ENCODE measurements around the gene COL11A2.
A peak's percentile ranks its signal among the peaks of the same experiment; 100 is the strongest.
"Not testable (repeated sequence)": the region's sequence is repeated elsewhere in the genome, so short reads cannot be mapped to it uniquely, and the experiment has no call there.

Gene COL11A2

DNA sequence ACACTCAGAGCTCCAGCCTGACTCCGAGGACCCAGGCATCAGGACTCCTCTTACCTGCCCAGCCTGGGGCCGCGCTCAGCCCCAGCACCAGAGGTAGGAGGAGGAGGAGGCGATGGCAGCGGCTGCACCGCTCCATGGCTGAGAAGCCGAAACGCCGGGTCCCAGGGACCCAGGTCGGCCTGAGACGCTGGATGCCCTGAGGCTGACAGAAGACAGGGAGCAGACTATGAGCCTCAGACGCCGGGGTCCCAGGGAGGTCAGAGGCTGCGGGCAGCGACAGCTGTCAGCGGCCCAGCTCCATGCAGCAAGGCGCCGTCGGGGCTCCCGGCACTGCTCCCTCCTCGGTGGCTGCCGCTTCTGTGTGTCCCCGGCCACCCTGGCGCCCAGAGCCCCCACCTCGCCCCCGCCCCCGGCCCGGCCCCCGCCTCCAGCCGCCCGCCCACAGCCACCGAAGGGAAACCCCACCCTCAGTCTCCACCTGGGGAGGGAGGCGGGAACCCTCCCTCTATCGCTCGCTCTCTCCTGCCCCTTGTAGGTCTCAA, at the start of gene COL11A2:
Gene COL11A2, minus strand, starts transcription at position 363 of the 542 bp plus-strand sequence. Its CDS starts 227 bp downstream, at position 136.
- DNase-seq: no peak

DNA sequence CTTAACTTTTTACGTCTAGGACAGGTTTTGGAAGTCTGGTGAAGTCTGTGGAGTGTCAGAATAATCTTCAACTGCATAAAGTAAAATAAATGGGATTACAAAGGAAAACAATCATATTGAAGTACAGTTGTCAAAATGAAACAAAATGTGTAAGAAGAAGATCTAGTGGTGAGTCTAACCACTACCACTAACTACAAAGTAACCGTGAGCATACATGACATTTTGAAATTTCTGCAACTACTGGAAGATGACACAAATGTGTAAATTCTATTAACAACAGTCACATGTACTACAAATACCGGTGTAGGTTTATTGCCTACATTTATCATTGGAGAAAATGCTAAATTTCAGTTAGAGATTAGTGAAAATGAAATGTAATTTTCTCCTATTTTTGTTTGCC, 49.7 kb upstream of the COL11A2 start:
- DNase-seq: no peak

GRCh38 chr6:33237741-33238140, 45.5 kb upstream of the COL11A2 start:
- DNase-seq: no peak

DNA sequence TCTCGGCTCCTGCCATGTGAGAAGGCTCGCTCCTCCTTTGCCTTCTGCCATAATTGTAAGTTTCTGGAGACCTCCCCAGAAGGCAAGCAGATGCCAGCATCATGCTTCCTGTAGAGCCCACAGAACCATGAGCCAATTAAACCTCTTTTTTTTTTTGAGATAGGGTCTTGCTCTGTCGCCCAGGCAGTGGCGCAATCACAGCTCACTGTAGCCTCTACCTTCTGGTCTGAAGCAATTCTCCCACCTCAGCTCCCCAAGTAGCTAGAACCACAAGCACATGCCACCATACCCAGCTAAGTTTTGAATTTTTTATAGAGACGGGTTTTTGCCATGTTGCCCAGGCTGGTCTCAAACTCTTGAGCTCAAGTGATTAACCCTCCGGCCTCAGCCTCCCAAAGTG, 44.6 kb upstream of the COL11A2 start:
- no peak for DNase-seq

- no peak for DNase-seq
Observed at GRCh38 chr6:33236328-33236727, 44.1 kb upstream of the COL11A2 start.

DNA sequence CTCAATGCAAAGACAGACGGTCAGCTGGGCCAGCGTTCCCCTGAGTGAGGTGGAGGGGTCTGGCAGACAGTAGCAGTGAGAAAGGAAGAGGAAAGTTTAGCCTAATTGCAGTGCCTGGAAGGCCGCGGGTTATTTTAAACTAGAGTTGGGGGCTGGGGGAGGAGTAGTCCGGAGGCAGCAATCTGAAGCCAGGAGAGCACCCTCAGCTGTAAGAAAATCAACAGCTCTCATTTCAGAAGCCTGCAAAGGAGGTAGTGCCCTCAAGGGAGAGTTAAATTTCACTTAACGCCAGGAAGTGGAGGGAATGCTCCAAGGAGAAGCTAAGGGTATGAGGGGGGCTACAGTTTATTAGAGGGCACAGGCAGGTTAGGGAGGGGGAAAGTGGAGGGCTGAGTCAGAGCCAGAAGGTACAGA, 43.0 kb upstream of the COL11A2 start:
- DNase-seq: peak; percentile 55

- DNase-seq: not testable (repeated sequence)
Observed at GRCh38 chr6:33226503-33227120, 34.3 kb upstream of the COL11A2 start.

DNA sequence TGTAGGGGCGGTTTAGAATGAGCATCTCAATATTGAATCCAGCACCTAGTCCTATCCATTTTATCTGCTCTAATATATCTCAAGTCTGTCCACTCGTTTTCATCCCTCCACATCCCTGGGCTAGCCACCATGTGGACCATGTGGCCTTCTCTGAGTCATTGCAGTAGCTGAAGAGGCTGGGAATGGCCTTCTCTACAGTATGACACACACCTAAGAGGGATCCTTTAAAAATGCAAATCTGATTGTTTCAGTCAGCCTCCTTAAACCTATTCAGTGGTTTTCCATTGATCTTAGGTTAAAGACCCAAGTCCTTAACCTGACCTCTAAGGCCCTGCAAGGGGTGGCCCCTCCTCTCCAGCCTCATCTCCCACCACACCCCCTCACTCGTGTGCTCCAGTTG, 25.4 kb upstream of the COL11A2 start:
- DNase-seq: no peak

GRCh38 chr6:33217246-33217645, 25.0 kb upstream of the COL11A2 start:
- DNase-seq: no peak

- no peak for DNase-seq
Observed at GRCh38 chr6:33216117-33216649, 23.9 kb upstream of the COL11A2 start.

GRCh38 chr6:33215271-33216116, 23.2 kb upstream of the COL11A2 start:
- no peak for DNase-seq

DNA sequence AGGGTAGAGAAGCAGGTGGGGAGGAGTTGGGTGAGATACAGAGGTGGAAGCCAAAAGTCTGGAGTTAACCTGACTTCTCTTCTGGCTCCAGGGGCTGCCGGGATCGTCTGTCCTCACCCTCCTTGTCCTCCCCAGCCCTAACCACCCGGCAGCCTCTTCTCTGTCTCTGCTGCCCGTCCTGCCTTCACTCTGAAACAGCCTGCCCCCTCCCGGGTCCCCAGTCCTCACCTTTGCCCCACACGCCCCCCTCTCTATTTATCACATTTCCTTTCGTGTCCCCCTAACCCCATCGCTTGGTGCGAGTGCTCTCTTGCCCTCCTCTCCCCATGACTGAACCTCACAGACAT, 21.7 kb upstream of the COL11A2 start:
- no peak for DNase-seq

DNA sequence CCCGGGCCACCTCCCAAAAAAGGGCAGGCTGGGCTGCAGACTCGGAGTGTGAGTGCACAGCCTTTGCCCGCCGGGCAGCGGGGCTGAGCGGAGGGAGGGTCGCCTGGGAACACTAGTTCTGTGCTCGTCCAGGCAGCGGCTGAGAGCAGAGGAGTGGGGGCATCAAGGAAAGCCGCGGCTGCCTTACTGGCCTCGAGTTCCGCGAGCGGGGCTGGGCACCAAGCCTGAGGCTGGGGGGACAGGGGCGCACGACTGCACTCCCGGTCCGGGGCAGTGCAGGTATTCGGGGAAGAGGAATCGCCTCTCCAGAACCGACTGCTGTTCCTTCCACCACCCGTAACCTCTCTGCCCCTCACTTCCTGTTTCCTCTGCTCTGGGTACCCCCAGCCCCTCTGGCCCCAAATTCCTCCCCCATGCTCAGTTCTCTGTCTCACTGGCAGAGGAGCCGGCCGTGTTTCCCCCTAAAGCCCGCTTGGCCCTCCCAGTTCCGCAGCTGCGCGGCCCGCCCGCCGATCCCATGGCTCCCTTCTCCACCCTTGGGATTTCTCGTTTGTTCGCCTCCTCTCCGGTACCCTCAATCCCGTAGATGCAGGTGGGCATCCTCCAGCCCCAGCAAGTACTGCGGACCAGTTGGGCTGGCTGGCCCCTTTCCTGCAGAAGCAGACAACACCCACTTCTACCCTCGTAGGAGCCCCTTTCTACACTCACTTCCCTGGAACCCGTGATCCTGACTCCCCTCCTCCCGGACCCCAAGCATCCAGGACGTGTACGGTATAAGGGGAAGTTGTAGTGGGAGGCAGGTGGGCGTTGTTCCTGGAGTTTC, 21.1 kb upstream of the COL11A2 start:
- no peak for DNase-seq

- DNase-seq: no peak
Observed at GRCh38 chr6:33212857-33213165, 20.5 kb upstream of the COL11A2 start.

- DNase-seq: no peak
Observed at GRCh38 chr6:33211666-33212422, 19.6 kb upstream of the COL11A2 start.

DNA sequence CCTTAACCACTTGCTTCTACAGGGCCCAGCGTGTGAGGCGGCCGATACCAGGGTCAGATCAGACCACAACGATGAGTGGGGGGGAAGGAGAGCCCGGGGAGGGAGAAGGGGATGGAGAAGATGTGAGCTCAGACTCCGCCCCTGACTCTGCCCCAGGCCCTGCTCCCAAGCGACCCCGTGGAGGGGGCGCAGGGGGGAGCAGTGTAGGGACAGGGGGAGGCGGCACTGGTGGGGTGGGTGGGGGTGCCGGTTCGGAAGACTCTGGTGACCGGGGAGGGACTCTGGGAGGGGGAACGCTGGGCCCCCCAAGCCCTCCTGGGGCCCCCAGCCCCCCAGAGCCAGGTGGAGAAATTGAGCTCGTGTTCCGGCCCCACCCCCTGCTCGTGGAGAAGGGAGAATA, 18.9 kb upstream of the COL11A2 start:
- DNase-seq: no peak

- DNase-seq: no peak
Observed at GRCh38 chr6:33209856-33210255, 17.6 kb upstream of the COL11A2 start.

GRCh38 chr6:33208091-33208967, 16.1 kb upstream of the COL11A2 start, which contains the start of gene RING1:
TSS of gene RING1 (plus strand) at chr6:33208500. CDS start at chr6:33208823, 323 bp downstream.
- DNase-seq: peak; percentile 64

DNA sequence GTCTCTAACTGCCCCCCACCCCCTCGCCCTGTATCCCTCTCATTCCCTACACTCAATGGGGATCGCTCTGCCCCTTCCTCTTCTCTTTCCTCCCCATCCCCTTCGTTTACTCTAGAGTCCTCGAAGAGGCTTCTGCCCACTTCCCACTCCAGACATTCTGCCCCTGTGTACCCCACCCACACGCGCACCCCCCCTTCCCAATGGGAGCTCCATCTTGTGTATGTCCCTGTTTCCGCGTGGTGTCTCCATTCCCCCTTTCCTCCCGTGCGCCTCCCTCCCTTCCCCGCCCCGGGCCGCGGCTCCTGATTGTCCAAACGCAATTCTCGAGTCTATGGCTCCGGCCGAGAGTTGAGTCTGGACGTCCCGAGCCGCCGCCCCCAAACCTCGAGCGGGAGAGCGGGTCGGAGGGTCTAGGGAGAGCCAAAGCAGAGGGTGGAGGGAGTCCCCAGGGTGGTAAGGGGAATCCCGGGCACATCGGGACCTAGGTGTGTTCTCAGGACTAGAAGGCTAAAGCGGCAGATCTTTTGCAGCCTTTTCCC, 15.4 kb upstream of the COL11A2 start:
- DNase-seq: no peak

DNA sequence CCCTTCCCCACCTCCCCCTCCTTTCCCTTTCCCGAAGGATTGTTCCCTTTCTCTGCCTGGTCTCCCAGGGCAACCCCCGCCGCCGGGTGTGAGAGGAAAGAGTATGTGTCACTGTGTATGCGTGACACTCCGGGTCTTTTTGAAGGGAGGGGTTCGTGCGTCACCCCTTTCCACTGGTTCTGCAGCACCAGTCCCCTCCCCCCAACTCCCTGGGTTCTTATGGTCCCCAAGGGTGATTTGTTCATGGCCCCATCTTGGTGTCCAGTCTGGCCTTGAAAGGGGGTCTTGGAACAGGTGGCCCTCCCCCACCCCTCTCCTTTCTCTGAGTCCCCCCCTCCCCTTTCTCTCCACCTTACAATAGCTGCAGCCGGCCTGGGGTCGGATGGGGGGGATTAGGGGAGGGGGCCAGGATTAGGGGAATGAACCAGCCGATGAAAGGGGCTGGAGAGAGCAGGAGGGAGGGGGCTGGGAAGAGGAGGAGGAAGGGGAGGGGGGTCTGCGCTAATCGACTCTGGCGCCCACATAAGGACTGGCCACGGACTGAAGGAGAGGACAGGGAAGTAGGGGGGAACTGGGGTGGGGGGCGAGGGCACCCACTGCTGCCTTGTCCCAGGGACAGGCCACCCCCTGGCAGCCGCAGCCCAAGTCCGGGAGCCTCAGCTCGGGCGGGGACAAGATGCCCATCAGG, 14.7 kb upstream of the COL11A2 start:
- no peak for DNase-seq

Data from NCI-H1436 (cell line).